ENCODE measurements around the gene HAPSTR1. TPM values are rescaled to one million over a fixed set of nuclear protein-coding genes. Genes with fewer than 3 reads are reported as not detected.

Gene HAPSTR1
- total and polyA plus RNA-seq, 2 of the 8 experiments (the other 6 are each of a cell fraction or from before 2014, with no cell fraction given), result 11.9 to 66.1 TPM

GRCh38 chr16:9058211-9058610 is 33.2 kb upstream of the HAPSTR1 start:
- TF ChIP-seq BRCA1 (IDR thresholded peaks at IDR 0.05; ENCODE audit: low read depth, low read length), result no peak
- TF ChIP-seq TAF7 (optimal IDR thresholded peaks at IDR 0.05; ENCODE audit: borderline replicate concordance, low read depth, low read length), result no peak
- TF ChIP-seq SIRT6 (IDR thresholded peaks at IDR 0.05; ENCODE audit: low read length), result no peak
- no peak for TF ChIP-seq HDAC6 (IDR thresholded peaks at IDR 0.05; ENCODE audit: low read depth, low read length)
- TF ChIP-seq KDM4A (IDR thresholded peaks at IDR 0.05; ENCODE audit: low read depth, low read length, severe bottlenecking), result no peak
- no peak for TF ChIP-seq FOSL1 (IDR thresholded peaks at IDR 0.05; ENCODE audit: insufficient read depth, low read depth, low read length)
- no peak for TF ChIP-seq RFX5 (IDR thresholded peaks at IDR 0.05; ENCODE audit: borderline replicate concordance, low read depth, low read length)
- no peak for TF ChIP-seq YY1 (IDR thresholded peaks at IDR 0.05; ENCODE audit: low read depth, low read length)
- Histone ChIP-seq H3K18ac (ENCODE audit: extremely low read depth, low read length) (no peak overlapping the region), H3K27me3 (replicated peaks in 1 of 4; ENCODE audit: control insufficient read depth in 3 of 4, extremely low read depth in 1 of 4, insufficient read depth in 3 of 4, low read length in 3 of 4) (no peaks in the 10 kb centered on the region), H4K8ac (ENCODE audit: extremely low read depth, insufficient read depth, low read length) (no peak overlapping the region), H4K20me1 (replicated peaks in 1 of 2; ENCODE audit: control insufficient read depth in 1 of 2, insufficient read depth in 2 of 2, low read length in 2 of 2) (no peaks in the 10 kb centered on the region), H2BK5ac (ENCODE audit: low read depth, low read length) (no peak overlapping the region), H3K4me2 (ENCODE audit: insufficient read depth in 1 of 2, low read depth in 2 of 2, low read length in 2 of 2) (no peak overlapping the region), H3K56ac (replicated peaks; ENCODE audit: insufficient read length, low read depth, low read length) (no peak overlapping the region), H3K23ac (ENCODE audit: insufficient read length) (no peak overlapping the region), H3K9ac (replicated peaks in 1 of 4; ENCODE audit: extremely low read depth in 1 of 4, low read depth in 3 of 4, low read length in 3 of 4) (no peak overlapping the region), H3K36me3 (ENCODE audit: control insufficient read depth in 2 of 4, insufficient read depth in 4 of 4, low read length in 3 of 4) (no peaks in the 10 kb centered on the region), H4K91ac (replicated peaks; ENCODE audit: insufficient read length, low read length) (no peak overlapping the region), H3K4me3 (ENCODE audit: extremely low read depth in 1 of 4, insufficient read depth in 2 of 4, low read depth in 3 of 4, low read length in 4 of 4) (no peak overlapping the region), H3K79me1 (ENCODE audit: low read depth, low read length) (no peaks in the 10 kb centered on the region), H2BK12ac (ENCODE audit: low read depth, low read length) (no peak overlapping the region), H2AFZ (ENCODE audit: low read length) (no peak overlapping the region; the same call in 1 of the 2 replicates), H4K5ac (ENCODE audit: insufficient read length, low read depth, low read length) (no peak overlapping the region), H3K9me3 (ENCODE audit: insufficient read depth in 2 of 2, low read depth in 1 of 2, low read length in 1 of 2) (no peaks in the 10 kb centered on the region; a peak in 1 of 4 replicates), H2BK20ac (ENCODE audit: low read length) (no peak overlapping the region), H3K4me1 (replicated peaks in 1 of 4; ENCODE audit: control insufficient read depth in 3 of 4, insufficient read depth in 4 of 4, low read length in 3 of 4) (no peaks in the 10 kb centered on the region), H2BK120ac (replicated peaks; ENCODE audit: low read depth, low read length) (no peak overlapping the region), H3K4ac (replicated peaks; ENCODE audit: insufficient read length, low read depth, low read length) (no peak overlapping the region), H2BK15ac (ENCODE audit: low read length) (no peak overlapping the region), H3K23me2 (ENCODE audit: low read depth, low read length) (no peaks in the 10 kb centered on the region), H3K79me2 (ENCODE audit: control insufficient read depth in 1 of 2, insufficient read depth in 2 of 2, low read length in 2 of 2) (no peaks in the 10 kb centered on the region), H3K14ac (ENCODE audit: insufficient read length) (no peak overlapping the region), H2AK5ac (ENCODE audit: low read depth, low read length) (no peak overlapping the region), H3K27ac (ENCODE audit: low read depth, low read length) (no peak overlapping the region)
- ChIA-PET POLR2A (ENCODE audit: partially characterized antibody) (no interaction called here), CTCF (ENCODE audit: partially characterized antibody) (interaction anchor here (0.9 kb wide), 1 partner anchor 76 kb away, joined by 3 read pairs; no protein-coding TSS in a partner anchor)
- DNase-seq (ENCODE audit: low read depth in 1 of 2, low spot score in 2 of 2), result no peak
- no peak for FAIRE-seq
- 89% methylated on average over 9 of the region's 9 CpGs; no CpG with 5 or more reads in 1 of the 2 experiments for WGBS, 2 experiments (ENCODE audit: extremely low coverage in 1 of 2, insufficient coverage in 1 of 2, insufficient read length in 1 of 2, insufficient replicate concordance in 2 of 2, low coverage in 1 of 2, low lambda C conversion rate in 2 of 2, missing lambda C conversion rate in 1 of 2)

All from H1 (cell line).